Activated T-helper 9 cell treated with anti-CD3 and anti-CD28 coated beads, Interleukin-2, amount 50 U/mL, for 16 hours (primary cell): ENCODE measurements around the gene CCT7.
A peak's percentile ranks its signal among the peaks of the same experiment; 100 is the strongest.

Experiments
- DNase-seq: peaks from one replicate; pipeline ENCODE4 v3.0.0-alpha.2; 2020; ENCODE audit warnings: low read depth

The CCT7 gene

GRCh38 chr2:73227086-73227485 is 7.0 kb upstream of the CCT7 start:
- no peak for DNase-seq

GRCh38 chr2:73228631-73229030 is 5.5 kb upstream of the CCT7 start:
- DNase-seq, result no peak

- DNase-seq, result no peak
Measured at GRCh38 chr2:73232403-73233153, 1.5 kb upstream of the CCT7 start.

- DNase-seq, result peak; percentile 88
Measured at GRCh38 chr2:73233154-73233931, 765 bp upstream of the CCT7 start, which contains the start of gene PRADC1. PRADC1 (minus strand) TSS chr2:73233239; CDS start chr2:73233160, 79 bp downstream.

- DNase-seq, result no peak
Measured at GRCh38 chr2:73235315-73236028, 1.4 kb downstream of the CCT7 start.

- no peak for DNase-seq
Measured at GRCh38 chr2:73237168-73237567, 3.1 kb downstream of the CCT7 start.

- no peak for DNase-seq
Measured at GRCh38 chr2:73238149-73238548, 4.0 kb downstream of the CCT7 start.

- DNase-seq, result no peak
Measured at GRCh38 chr2:73238976-73239375, 4.9 kb downstream of the CCT7 start.

- DNase-seq, result no peak
Measured at GRCh38 chr2:73239776-73240175, 5.7 kb downstream of the CCT7 start.

- DNase-seq, result no peak
Measured at GRCh38 chr2:73243884-73244570, 9.9 kb downstream of the CCT7 start.

- no peak for DNase-seq
Measured at GRCh38 chr2:73244580-73244979, 10.5 kb downstream of the CCT7 start.

GRCh38 chr2:73246850-73247249 is 12.7 kb downstream of the CCT7 start:
- no peak for DNase-seq

- no peak for DNase-seq
Measured at GRCh38 chr2:73249636-73250035, 15.5 kb downstream of the CCT7 start.

- no peak for DNase-seq
Measured at GRCh38 chr2:73250872-73251846, 17.1 kb downstream of the CCT7 start.

GRCh38 chr2:73252238-73253027 is 18.3 kb downstream of the CCT7 start:
- no peak for DNase-seq

GRCh38 chr2:73253400-73253799 is 19.3 kb downstream of the CCT7 start:
- DNase-seq, result no peak

- DNase-seq, result no peak
Measured at GRCh38 chr2:73253901-73254300, 19.8 kb downstream of the CCT7 start.

GRCh38 chr2:73254343-73255006 is 20.4 kb downstream of the CCT7 start:
- no peak for DNase-seq

- no peak for DNase-seq
Measured at GRCh38 chr2:73255007-73255644, 21.0 kb downstream of the CCT7 start.
